Urothelium cell line (cell line): ENCODE results near the gene VAT1L.

Experiments
- DNase-seq: peaks from one replicate; pipeline ENCODE4 v3.0.0; 2011; ENCODE audit warnings: low spot score, mixed read lengths
- FAIRE-seq: peaks from 2 replicates; lab custom pipeline; 2011; peaks lifted over from hg19 to GRCh38; lab: Jason Lieb, UNC

Gene VAT1L

GRCh38 chr16:77781091-77781490 lies 7.3 kb upstream of the VAT1L start:
- DNase-seq (no peak), FAIRE-seq (no peak)

GRCh38 chr16:77782694-77783093 lies 5.7 kb upstream of the VAT1L start:
- DNase-seq (no peak), FAIRE-seq (no peak)

- no peak for DNase-seq
- no peak for FAIRE-seq
Measured at GRCh38 chr16:77784441-77785372, 3.7 kb upstream of the VAT1L start.

GRCh38 chr16:77785373-77785764 lies 3.0 kb upstream of the VAT1L start:
- FAIRE-seq (no peak), DNase-seq (no peak)

GRCh38 chr16:77786186-77786847 lies 2.0 kb upstream of the VAT1L start:
- no peak for FAIRE-seq
- no peak for DNase-seq

- DNase-seq (no peak), FAIRE-seq (no peak)
Measured at GRCh38 chr16:77787452-77787851, 912 bp upstream of the VAT1L start.

GRCh38 chr16:77789085-77790008 lies 983 bp downstream of the VAT1L start:
- no peak for FAIRE-seq

GRCh38 chr16:77790009-77790372 lies 1.6 kb downstream of the VAT1L start:
- no peak for DNase-seq
- FAIRE-seq, result no peak

More at GRCh38 chr16:77789085-77790008, 983 bp downstream of the VAT1L start:
- peak; percentile 27 for DNase-seq

- DNase-seq (no peak), FAIRE-seq (no peak)
Measured at GRCh38 chr16:77790912-77791311, 2.5 kb downstream of the VAT1L start.

- DNase-seq (no peak), FAIRE-seq (no peak)
Measured at GRCh38 chr16:77793417-77793816, 5.1 kb downstream of the VAT1L start.

GRCh38 chr16:77794586-77794985 lies 6.2 kb downstream of the VAT1L start:
- peak; percentile 32 for DNase-seq
- no peak for FAIRE-seq

GRCh38 chr16:77801817-77802216 lies 13.5 kb downstream of the VAT1L start:
- DNase-seq, result no peak
- no peak for FAIRE-seq

- FAIRE-seq, result no peak
- DNase-seq, result no peak
Measured at GRCh38 chr16:77805398-77805797, 17.0 kb downstream of the VAT1L start.

- no peak for FAIRE-seq
Measured at GRCh38 chr16:77807021-77807420, 18.7 kb downstream of the VAT1L start.

GRCh38 chr16:77812856-77813500 lies 24.6 kb downstream of the VAT1L start:
- DNase-seq (no peak), FAIRE-seq (no peak)

More at GRCh38 chr16:77807021-77807420, 18.7 kb downstream of the VAT1L start:
- DNase-seq, result no peak

GRCh38 chr16:77816293-77816692 lies 27.9 kb downstream of the VAT1L start:
- DNase-seq (no peak), FAIRE-seq (no peak)

- FAIRE-seq (no peak), DNase-seq (no peak)
Measured at GRCh38 chr16:77820340-77820739, 32.0 kb downstream of the VAT1L start.

GRCh38 chr16:77822661-77823060 lies 34.3 kb downstream of the VAT1L start:
- DNase-seq, result no peak
- FAIRE-seq, result no peak

GRCh38 chr16:77823067-77823466 lies 34.7 kb downstream of the VAT1L start:
- FAIRE-seq (no peak), DNase-seq (no peak)

- FAIRE-seq (no peak), DNase-seq (no peak)
Measured at GRCh38 chr16:77825196-77825595, 36.8 kb downstream of the VAT1L start.

- FAIRE-seq, result no peak
- no peak for DNase-seq
Measured at GRCh38 chr16:77827032-77827431, 38.7 kb downstream of the VAT1L start.
